HG03135 (cell line): ENCODE results near the gene ADISSP.

Experiments
- ATAC-seq: cut with Tn5 transposase; IDR thresholded peaks from one replicate; pipeline ENCODE4 v1.9.1; 2021; ENCODE audit warnings: mild to moderate bottlenecking, moderate library complexity; ENCODE audit not compliant: unreplicated experiment

The ADISSP gene

GRCh38 chr20:3755814-3756480, 11.6 kb downstream of the ADISSP start:
- no peak for ATAC-seq

GRCh38 chr20:3755269-3755668, 12.3 kb downstream of the ADISSP start:
- ATAC-seq = no peak

DNA sequence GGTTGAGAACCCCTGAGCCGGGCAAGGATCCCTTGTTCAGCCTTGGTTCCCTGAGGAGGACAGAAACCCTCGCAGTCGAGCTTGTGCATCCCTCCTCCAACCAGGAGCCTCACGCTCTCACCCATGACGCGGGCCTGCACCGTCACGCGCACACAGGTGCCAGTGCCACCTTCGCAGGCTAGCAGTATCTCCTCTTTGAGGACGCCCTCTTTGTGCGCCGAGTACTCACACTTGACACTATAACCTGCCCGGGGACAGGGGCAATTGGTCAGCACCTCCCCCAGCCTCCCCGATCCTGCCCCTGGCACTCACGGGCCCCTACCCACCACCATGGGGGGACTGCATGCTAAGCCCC, 13.3 kb downstream of the ADISSP start:
- no peak for ATAC-seq

GRCh38 chr20:3753501-3754275, 13.9 kb downstream of the ADISSP start:
- ATAC-seq = no peak

DNA sequence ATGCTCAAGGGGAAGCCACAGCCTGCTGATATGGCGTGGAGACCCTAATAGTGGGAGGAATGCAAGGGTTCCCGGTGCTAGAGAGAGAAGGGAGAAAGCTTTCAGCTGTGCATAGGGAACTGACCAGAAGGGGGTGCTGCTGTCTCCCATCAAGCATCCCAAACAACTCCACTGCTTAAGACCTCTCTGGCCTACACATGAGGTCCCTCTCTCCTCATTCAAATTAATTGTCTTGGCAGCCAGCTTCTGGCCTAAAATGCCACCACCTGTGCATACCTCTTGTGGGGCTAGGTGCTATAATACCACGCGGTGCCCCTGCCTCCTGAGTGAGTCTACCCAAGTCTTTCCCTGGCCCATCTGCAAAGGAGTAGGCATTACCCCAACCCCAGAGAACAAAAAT, 14.5 kb downstream of the ADISSP start:
- ATAC-seq = no peak

DNA sequence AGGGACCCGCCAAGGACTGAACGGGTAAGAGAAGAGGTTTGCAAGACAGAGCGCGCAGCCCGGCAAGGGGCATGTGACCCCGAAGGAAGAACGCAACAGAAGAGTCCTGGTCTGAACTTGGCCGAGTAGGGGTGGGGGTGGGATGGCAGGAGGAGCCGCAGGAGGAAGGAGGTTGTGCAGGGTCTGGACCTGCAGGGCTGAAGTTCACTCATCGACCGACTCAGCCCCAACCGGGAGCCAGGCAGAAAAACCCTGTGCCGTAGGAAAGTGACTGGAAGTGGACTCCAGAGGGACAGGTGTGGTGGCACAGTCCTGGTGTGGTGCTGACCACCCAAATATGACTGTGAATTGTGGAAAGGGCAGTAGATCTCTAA, 15.2 kb downstream of the ADISSP start:
- ATAC-seq = no peak

DNA sequence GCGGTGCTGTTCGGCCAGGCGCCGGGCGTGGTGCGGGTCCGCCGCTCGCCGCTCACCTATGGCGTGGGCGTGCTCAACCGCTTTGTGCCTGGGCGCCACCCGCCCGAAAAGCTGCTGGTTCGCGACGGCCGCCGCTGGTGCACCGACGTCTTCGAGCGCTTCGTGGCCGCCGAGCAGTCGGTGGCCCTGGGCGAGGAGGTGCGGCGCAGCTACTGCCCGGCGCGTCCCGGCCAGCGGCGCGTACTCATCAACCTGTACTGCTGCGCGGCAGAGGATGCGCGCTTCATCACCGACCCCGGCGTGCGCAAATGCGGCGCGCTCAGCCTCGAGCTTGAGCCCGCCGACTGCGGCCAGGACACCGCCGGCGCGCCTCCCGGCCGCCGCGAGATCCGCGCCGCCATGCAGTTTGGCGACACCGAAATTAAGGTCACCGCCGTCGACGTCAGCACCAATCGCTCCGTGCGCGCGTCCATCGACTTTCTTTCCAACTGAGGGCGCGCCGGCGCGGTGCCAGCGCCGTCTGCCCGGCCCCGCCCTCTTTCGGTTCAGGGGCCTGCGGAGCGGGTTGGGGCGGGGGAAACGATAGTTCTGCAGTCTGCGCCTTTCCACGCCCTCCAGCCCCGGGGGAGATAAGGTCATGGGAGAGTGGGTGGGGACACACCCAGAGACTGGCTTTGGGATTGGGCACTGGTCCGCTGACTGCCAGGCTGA, 15.7 kb downstream of the ADISSP start:
- no peak for ATAC-seq

DNA sequence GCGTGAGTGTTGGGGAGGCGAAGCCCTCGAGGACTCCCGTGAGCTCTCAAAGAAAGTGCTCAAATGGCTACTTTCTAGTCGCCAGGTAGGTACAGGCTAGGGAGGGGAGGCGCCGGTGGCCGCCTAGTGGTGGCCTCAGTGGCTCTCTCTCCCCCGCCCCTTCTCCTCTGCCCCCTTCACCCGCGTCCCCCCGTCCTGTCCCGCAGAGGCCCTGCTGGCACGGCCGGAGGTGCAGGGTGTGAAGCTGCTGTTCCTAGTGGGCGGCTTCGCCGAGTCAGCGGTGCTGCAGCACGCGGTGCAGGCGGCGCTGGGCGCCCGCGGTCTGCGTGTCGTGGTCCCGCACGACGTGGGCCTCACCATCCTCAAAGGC, 16.3 kb downstream of the ADISSP start:
- ATAC-seq = no peak

- no peak for ATAC-seq
These were observed 17.6 kb downstream of the ADISSP start for GRCh38 chr20:3749689-3750531.

DNA sequence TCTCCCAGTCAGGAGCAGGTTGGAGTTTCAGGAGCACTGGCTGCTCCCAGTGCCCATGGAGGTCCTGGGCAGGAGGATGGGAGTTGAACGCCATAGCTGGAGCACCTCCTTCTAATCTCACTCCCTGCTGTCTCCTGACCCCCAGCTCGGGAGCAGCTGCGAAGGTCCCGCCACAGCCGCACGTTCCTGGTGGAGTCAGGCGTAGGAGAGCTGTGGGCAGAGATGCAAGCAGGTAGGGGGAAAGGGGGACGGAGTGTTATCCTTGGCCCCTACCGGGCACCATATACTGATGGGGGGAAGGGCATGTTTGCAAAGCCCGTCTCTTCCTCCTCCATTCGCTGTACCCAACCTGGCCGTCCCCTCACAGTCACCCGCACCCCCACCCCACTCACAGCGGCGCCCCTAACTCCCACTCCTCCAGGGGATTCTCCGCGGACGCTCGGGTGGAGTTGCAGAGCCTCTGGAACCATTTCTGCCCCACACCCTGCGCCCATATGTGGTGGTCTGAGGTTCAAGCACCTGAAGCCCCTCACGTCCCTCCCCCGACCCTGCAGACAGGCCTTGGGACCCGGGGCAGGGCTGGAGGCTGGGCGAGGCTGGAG, 18.4 kb downstream of the ADISSP start:
- ATAC-seq = no peak

- no peak for ATAC-seq
These were observed 19.5 kb downstream of the ADISSP start for GRCh38 chr20:3748073-3748472.

DNA sequence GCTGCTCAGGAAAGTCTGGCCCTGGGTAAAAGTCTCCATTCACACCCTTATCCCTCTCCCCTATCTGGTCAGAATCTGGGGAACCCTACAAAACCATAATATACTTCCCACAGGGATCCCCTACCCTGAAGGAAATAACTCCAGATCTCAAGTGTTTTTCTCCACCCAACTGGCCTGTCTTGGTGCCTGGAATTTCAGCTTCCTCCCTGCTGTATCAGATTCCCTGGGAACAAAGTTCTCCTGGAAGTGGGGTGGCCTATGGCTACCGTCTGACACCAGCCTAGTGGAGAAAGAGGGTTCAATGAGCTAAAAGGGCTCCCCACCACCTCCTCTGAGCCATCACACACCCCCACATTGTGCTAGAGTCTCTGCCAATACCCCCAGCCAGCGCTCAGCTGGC, 20.1 kb downstream of the ADISSP start:
- ATAC-seq = no peak

GRCh38 chr20:3745686-3746173, 21.8 kb downstream of the ADISSP start:
- ATAC-seq = no peak

DNA sequence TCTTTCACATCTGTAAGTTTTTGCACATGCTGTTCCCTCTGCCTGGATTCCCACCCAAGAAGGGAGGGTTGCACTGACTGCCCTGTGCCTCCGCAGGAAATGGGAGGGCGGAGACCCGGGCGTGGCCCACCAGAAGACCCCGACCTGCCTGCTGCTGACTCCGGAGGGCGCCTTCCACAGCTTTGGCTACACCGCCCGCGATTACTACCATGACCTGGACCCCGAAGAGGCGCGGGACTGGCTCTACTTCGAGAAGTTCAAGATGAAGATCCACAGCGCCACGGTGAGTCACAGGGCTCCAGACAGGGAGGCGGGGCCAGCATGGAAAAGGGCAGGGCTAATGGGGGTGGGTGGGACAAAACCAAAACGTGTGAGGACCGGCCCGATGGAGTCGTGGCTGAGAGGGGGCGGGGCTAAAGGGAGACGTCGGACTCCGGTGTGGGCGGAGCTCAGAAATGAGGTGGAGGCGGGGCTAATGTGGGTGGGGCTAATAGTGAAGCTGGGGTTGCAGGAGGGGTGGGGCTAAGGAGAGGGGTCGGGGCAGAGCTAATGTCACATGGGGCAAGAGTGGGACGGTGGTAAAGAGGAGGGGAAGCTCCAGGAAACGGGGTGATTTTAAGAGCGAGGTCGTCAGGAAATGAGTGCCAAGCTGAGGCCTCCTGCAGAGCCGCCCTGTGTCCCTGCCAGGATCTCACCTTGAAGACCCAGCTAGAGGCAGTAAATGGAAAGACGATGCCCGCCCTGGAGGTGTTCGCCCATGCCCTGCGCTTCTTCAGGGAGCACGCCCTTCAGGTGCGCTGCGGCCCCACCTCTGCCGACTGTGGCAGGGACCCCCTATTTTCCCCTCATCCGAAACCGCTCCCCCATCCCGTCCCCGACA, 22.5 kb downstream of the ADISSP start:
- ATAC-seq = no peak

- ATAC-seq = no peak
These were observed 23.5 kb downstream of the ADISSP start for GRCh38 chr20:3744037-3744436.

GRCh38 chr20:3743251-3743650, 24.3 kb downstream of the ADISSP start:
- no peak for ATAC-seq

GRCh38 chr20:3741836-3742458, 25.6 kb downstream of the ADISSP start:
- no peak for ATAC-seq

GRCh38 chr20:3740615-3741301, 26.8 kb downstream of the ADISSP start:
- no peak for ATAC-seq
